Gastrocnemius medialis (tissue), 4 donors: ENCODE measurements around the gene MARCHF2.

Experiments used
- POLR2A ChIP-seq, 2 donors: fragments of 450-650 bp; IDR thresholded peaks; one replicate each; pipeline ENCODE4 v1.6.1; 2017; ENCODE audit warnings: antibody characterized with exemption in 2 of 2, mild to moderate bottlenecking in 2 of 2, moderate library complexity in 2 of 2
- TF ChIP-seq, protein P1 (sequence below), 5 experiments: fragments of 450-650 bp in 3 of 5; fragments of 200-600 bp in 2 of 5; sonication (generic) in 2 of 5; IDR thresholded peaks in 4 of 5; conservative IDR thresholded peaks in 1 of 5; 1 replicate in 4 of 5; 2 replicates in 1 of 5; pipeline ENCODE4 v1.5.1; 2016 to 2019; ENCODE audit warnings: antibody characterized with exemption in 5 of 5, mild to moderate bottlenecking in 3 of 5, moderate library complexity in 3 of 5

DNA sequence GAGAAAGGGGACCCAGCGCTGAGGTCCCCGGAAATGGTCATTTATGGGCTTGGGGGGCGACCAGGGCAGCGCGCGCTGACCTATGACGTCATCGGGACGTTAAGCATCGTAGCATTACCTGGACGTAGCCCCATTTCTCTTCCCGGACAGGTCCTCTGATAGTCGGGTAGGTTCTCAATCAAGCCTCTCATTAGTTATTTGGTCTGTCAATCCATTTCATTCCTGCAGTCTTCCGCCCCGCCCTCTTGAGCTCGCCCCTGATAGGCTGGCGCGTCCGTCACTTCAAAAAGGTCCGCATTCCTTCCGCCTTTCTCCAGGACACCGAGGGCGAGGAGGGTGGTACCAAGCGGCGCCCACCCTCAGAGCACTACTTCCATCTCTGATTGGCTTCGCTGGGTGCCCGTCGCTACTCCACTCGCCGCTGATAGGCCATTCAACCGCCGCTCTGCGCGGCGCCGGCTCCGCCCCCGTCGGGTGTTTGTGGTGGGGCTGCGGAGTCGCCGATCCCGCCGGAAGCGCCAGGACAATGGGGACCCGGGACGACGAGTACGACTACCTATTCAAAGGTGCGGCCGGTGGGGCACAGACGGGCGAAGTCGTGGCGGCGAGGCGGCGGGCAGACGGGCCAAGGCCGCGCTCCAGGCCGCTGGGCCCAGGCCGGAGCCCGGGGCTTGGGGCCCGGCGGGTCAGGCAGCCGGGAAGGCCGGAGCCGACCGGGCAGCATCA is 23.1 kb upstream of the MARCHF2 start, which contains the start of gene RAB11B:
- TF ChIP-seq, protein P1, sequence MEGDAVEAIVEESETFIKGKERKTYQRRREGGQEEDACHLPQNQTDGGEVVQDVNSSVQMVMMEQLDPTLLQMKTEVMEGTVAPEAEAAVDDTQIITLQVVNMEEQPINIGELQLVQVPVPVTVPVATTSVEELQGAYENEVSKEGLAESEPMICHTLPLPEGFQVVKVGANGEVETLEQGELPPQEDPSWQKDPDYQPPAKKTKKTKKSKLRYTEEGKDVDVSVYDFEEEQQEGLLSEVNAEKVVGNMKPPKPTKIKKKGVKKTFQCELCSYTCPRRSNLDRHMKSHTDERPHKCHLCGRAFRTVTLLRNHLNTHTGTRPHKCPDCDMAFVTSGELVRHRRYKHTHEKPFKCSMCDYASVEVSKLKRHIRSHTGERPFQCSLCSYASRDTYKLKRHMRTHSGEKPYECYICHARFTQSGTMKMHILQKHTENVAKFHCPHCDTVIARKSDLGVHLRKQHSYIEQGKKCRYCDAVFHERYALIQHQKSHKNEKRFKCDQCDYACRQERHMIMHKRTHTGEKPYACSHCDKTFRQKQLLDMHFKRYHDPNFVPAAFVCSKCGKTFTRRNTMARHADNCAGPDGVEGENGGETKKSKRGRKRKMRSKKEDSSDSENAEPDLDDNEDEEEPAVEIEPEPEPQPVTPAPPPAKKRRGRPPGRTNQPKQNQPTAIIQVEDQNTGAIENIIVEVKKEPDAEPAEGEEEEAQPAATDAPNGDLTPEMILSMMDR (IDR thresholded peaks at IDR 0.05 in 4 of 5, conservative IDR thresholded peaks at IDR 0.05 in 1 of 5), result no peak
- TF ChIP-seq POLR2A (IDR thresholded peaks at IDR 0.05), result peak; percentile 69 to 79
